GM19240 (cell line): ENCODE data around the gene CD55.

Experiments used
- DNase-seq: peaks from one replicate; pipeline ENCODE4 v3.0.0; 2011; ENCODE audit warnings: low spot score; ENCODE audit not compliant: insufficient read length

The CD55 gene

DNA sequence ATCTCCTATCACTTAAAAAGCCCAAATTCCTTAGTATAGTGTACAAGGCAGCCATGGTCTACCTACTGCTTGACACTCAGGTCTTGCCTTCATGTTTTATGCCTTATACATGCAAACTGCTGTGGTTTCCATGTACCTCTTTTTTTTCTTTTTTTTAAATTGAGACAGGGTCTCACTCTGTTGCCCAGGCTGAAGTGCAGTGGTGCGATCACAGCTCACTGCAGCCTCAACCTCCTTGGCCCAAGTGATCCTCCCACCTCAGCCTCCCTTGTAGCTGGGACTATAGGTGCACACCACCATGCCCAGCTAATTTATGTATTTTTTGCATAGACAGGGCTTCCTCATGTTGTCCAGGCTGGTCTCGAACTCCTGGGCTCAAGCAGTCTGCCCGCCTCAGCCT lies 8.0 kb downstream of the CD55 start:
- DNase-seq, result no peak

- no peak for DNase-seq
These were observed 8.7 kb downstream of the CD55 start for GRCh38 chr1:207330011-207330710.

GRCh38 chr1:207331354-207332313 lies 10.2 kb downstream of the CD55 start:
- no peak for DNase-seq

- no peak for DNase-seq
These were observed 11.6 kb downstream of the CD55 start for GRCh38 chr1:207333009-207333600.

DNA sequence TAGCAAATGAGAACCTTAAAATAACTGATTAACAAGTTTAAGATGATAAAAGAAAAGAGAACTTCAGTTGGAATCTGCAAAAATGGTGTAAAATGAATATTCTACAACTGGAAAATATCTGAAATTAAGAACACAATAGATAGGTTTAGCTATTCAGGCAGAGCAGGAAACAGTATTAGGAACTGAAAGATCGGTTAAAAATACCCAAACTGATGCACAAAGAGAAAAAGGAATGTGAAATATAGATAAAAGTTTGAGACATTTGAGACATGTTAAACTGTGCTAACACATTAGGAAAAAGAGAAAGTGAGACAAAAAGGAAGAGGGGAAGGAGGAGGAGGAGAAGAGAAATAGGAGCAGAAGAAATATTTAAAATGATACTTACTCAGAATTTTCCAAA lies 12.1 kb downstream of the CD55 start:
- DNase-seq, result no peak

GRCh38 chr1:207334337-207334736 lies 12.9 kb downstream of the CD55 start:
- no peak for DNase-seq

DNA sequence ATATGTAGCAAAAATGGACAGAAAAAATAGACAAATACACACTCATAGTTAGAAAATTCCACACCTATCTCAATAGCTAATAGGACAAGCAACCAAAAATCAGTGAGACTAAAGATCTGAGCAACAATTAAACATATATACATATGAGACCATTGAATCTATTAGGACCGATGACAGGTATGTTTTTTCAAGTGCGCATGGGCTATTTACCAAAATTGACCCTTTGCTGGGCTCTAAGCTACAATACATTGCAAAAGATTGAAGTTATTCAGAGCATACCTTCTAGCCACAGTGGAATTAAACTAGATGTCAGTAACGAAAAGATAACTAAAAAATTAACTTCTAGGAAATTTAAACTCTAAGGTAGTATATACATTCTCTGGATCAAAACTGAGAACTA lies 13.7 kb downstream of the CD55 start:
- DNase-seq, result no peak

- peak; percentile 14 for DNase-seq
These were observed 14.4 kb downstream of the CD55 start for GRCh38 chr1:207335695-207336363.

- no peak for DNase-seq
These were observed 15.3 kb downstream of the CD55 start for GRCh38 chr1:207336559-207337467.

DNA sequence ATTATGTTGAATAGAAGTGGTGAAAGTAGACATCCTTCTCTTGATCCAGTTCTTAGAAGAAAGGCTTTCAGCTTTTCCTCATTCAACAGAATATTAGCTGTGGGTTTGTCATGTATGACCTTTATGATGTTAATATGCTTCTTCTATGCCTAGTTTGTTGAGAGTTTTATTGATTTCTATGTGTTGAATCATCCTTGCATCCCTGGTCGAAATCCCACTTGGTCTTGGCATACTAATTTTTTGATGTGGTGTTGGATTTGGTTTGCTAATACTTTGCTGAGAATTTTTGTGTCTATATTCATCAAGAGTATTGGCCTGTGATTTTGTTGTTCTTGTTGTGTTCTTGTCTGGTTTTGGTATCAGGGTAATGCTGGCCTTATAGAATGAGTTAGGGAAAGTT lies 20.9 kb downstream of the CD55 start:
- no peak for DNase-seq

- DNase-seq, result no peak
These were observed 22.2 kb downstream of the CD55 start for GRCh38 chr1:207343675-207344074.

- DNase-seq, result no peak
These were observed 22.7 kb downstream of the CD55 start for GRCh38 chr1:207344221-207344620.

DNA sequence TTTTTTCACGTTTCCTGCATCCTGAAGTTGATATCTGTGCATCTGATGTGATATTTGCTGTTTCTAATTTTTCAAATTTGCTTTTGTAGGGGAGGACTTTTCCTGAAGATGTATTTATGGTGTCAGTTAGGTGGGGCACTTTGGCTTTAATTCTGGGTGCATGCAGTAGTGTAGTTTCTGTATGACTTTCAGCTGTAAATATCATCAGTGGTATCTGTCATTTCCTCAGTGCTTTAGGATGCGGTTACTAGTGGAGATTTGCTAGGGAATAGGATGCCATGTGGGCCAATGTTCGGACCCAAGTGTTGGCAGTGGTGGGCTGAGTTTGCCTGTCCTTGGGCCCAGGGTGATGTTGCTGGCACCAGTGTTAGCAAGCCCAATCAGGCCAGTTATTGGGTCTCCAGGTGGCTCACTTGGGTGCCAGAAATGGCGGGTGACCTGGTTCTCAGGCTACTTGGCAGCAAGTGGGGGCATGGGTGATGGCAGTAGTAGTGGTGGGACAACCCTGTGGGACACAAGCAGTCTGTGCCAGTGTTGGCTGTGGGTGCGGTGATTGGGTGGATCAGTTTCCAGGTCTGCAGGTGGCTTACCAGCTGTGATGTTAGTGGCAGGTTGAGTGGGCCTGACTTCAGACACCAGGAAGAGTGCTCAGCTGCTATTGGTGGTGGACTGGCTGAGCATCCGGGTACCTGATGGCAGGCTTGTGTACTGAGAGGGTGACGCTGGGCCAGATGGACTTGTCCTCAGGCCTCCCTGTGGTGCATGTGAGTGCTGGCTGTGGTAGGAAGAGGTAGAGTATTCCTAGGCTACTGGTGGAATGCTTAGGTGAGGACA lies 24.4 kb downstream of the CD55 start:
- no peak for DNase-seq

DNA sequence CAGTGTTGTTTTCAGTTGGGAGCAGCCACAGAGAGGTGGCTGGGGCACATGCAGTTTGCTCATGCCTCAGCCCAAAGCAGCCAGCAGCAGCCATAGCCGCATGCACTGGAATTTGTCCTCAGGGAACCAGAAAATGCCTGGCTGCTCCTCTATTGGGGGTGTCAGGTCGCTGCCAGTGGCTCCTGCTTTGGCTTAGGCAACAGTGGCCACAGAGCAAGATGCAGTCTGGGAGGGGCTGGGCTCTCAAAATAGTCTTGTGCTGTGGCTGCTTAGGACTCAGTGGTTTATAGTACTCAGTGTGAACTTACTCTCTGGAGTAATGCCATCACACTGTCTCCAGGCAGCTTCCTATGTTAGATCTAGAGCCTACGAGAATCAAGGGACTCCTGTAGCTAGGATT lies 25.0 kb downstream of the CD55 start:
- no peak for DNase-seq

DNA sequence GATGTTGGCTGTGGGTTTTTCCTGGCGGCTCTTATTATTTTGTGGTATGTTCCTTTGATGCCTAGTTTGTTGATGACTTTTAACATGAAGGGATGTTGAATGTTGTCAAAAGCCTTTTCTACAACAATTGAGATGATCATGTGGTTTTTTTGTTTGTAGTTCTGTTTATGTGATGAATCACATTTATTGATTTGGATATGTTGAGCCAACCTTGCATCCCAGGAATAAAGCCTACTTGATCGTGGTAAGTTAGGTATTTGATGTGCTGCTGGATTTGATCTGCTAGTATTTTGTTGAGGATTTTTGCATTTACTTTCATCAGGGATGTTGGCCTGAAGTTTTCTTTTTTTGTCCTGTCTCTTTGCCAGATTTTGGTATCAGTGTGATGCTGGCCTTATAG lies 28.5 kb downstream of the CD55 start:
- DNase-seq, result no peak

GRCh38 chr1:207352554-207352953 lies 31.1 kb downstream of the CD55 start:
- DNase-seq, result no peak

GRCh38 chr1:207355060-207355459 lies 33.6 kb downstream of the CD55 start:
- DNase-seq, result no peak

DNA sequence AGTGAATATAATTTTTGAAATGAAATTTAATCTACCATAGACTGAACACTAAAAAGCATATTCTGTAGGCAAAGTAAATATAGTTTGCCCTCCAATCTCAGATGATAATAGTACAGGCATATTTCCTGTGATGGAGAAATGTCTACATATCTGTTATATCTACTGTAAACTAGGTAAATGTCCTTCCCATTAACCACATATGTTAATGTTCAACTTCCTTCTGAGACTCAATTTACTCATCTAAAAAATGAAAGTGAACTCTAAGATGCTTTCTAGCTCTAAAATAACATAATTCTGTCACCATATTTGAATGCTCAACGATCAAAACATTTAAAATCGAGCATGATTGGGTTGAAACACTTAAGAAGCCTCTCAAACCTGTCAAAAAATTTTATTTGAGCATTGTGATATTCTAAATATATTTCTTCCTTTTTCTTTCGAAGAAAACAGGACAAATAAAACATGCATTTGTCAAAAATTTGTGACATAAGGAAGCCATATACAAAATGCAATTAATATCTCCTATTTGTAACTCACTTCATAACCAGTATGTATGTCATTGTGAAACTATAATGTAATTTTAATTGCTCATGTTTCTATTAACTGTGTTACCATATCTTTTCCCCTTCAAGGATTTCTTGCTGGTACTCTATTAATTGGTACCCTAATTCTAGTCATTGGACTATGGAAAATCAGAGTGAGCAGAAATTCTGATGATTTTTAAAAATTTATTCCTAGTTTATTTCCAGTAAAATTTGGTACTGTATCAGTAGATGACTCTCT lies 34.2 kb downstream of the CD55 start:
- DNase-seq, result no peak

- DNase-seq, result no peak
These were observed 39.6 kb downstream of the CD55 start for GRCh38 chr1:207361029-207361428.
